Stimulated activated CD8-positive, alpha-beta memory T cell treated with anti-CD3 and anti-CD28 coated beads, Interleukin-12 subunit alpha, Interleukin-12 subunit beta, amount 100 ng/mL, for 4 hours (primary cell): ENCODE measurements around the gene SMC1B.
A peak's percentile ranks its signal among the peaks of the same experiment; 100 is the strongest.
"Not testable (repeated sequence)": the region's sequence is repeated elsewhere in the genome, so short reads cannot be mapped to it uniquely, and the experiment has no call there.

Experiments
- DNase-seq: peaks from one replicate; pipeline ENCODE4 v3.0.0-alpha.2; 2020; ENCODE audit warnings: low read depth

The SMC1B gene, protein sequence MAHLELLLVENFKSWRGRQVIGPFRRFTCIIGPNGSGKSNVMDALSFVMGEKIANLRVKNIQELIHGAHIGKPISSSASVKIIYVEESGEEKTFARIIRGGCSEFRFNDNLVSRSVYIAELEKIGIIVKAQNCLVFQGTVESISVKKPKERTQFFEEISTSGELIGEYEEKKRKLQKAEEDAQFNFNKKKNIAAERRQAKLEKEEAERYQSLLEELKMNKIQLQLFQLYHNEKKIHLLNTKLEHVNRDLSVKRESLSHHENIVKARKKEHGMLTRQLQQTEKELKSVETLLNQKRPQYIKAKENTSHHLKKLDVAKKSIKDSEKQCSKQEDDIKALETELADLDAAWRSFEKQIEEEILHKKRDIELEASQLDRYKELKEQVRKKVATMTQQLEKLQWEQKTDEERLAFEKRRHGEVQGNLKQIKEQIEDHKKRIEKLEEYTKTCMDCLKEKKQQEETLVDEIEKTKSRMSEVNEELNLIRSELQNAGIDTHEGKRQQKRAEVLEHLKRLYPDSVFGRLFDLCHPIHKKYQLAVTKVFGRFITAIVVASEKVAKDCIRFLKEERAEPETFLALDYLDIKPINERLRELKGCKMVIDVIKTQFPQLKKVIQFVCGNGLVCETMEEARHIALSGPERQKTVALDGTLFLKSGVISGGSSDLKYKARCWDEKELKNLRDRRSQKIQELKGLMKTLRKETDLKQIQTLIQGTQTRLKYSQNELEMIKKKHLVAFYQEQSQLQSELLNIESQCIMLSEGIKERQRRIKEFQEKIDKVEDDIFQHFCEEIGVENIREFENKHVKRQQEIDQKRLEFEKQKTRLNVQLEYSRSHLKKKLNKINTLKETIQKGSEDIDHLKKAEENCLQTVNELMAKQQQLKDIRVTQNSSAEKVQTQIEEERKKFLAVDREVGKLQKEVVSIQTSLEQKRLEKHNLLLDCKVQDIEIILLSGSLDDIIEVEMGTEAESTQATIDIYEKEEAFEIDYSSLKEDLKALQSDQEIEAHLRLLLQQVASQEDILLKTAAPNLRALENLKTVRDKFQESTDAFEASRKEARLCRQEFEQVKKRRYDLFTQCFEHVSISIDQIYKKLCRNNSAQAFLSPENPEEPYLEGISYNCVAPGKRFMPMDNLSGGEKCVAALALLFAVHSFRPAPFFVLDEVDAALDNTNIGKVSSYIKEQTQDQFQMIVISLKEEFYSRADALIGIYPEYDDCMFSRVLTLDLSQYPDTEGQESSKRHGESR

DNA sequence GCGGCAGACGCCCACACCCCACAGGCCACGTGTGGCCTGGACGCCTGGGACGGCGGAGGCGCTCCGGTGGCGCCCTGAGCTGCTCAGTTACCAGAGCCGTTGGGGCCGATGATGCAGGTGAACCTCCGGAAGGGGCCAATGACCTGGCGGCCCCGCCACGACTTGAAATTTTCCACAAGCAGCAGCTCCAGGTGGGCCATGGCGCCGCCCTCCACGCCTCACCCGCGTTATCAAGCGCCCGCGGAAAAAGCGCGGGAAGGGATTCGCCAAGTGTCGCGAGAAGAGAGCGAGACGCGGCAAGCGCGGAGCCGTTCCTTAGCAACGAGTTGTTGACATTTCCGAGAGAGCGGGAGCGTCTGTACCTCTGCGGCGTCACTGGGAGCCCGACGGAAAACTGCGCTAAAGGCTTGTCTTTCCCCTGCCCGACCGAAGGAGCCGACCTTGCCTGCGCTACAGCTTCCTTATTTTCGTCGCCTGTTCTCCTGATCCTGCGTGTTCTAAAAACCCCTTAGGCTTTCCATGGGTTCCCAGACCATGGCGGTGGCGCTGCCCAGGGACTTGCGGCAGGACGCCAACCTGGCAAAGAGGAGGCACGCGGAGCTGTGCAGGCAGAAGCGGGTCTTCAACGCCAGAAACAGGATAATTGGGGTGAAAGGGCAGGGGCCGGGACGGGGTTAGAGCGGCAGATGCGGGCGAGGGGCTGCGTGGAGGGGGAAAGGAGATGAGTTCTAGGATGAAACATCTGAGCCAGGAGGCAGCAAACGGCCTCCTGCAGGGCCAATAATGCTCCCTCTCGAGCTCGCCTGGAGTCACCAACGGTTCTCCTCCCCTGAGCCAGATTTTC is at the start of gene SMC1B, which contains the start of gene RIBC2:
Gene SMC1B (minus strand): TSS at position 232 of the 844 bp plus-strand sequence. CDS start 32 bp downstream, at position 200.
Gene RIBC2 (plus strand): TSS at position 326 of the 844 bp plus-strand sequence. CDS start 194 bp downstream, at position 520.
- peak; percentile 54 for DNase-seq

DNA sequence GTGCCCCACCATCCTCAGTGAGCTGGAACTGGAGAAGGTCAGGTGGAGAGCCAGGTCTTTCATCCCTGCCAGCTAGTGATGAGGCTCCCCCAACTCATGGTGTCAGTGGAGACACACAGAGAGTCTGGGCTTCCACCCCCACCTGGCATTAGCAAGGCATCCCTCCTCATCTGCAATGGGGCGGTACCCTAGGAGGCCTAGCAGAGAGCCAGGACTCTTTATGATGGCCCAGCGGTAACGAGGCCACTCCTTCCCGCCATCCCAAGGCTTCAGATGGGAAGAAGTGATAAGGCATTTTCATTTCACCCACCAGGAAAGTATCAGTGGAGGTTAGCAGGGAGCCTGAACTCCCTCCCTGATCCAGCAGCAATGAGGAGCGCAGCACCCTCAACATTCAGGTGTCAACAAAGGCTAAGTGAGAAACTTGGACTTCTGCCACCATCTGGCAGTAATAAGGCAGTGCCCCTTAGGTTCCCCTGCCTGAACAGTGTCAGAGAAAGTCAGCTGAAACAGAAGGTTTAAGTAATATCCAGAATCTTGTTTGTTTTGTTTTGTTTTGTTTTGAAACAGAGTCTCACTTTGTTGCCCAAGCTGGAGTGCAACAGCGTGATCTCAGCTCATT is 48.7 kb upstream of the SMC1B start:
- no peak for DNase-seq

DNA sequence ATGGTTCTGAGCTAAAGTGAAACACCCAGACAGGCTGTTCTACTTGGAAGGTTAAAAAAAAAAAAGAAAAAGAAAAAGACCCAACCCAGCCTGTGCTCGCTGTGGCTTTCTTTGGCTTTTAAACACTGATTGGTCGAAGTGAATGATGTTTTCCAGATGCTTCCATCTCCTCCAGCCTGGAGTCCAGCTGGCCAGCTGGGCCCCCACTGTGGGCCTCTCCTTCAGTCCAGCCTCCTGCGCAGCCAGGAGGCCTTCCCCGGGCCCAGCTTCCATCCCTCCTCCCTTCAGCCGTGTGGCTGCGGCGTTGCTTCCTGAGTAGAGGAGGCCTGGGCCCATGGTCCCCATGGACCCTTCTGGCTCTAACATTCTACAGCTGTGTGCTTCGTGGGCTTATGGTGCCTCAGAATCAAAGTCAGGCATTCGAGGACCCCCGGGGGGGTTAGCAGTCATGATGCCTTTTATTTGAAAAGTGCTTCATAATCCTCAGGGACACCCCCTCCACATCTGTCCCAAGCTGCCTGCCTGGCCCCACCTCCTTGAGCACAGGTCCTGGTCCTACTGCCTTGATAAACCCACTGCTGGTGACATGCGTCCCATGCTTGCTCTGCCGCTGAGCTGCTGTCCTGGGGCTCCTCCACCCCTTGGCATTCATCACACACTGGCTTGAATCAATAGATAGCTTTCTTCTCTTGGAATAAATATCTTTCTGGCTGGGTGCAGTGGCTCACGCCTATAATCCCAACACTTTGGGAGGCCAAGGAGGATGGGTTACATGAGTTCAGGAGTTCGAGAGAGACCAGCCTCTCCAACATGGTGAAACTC is 47.1 kb upstream of the SMC1B start:
- DNase-seq: no peak

DNA sequence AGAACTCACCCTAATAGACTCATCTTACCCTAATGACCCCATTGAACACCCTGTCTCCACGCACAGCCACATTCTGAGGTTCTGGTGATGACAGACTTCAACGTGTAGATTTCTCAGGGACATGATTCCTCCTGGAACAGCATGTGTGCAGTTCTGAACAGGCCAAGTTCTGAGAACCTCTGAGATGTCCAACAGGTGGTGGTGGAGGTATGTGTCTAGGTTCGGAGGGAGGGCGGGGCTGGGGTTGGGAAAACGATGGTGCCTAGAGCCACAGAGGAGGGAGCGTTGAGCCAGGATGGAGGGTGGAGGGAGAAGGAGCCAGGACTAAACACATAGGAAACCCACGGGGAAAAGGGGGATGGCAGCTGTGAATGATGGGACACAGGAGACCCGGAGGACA is 45.8 kb upstream of the SMC1B start:
- DNase-seq: no peak

DNA sequence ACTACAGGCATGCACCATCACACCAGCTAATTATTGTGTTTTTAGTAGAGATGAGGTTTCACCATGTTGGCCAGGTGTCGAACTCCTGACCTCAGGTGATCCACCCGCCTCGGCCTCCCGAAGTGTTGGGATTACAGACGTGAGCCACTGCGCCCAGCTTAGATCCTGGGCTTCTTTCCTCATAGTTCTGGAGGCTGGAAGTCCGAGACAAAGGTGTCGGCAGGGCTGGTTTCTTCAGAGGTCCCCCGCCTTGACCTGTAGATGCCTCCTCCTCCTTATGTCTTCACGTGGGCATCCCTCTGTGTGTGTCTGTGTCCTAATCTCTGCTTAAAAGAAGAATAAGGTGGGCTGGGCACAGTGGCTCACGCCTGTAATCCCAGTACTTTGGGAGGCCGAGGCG is 45.1 kb upstream of the SMC1B start:
- no peak for DNase-seq

DNA sequence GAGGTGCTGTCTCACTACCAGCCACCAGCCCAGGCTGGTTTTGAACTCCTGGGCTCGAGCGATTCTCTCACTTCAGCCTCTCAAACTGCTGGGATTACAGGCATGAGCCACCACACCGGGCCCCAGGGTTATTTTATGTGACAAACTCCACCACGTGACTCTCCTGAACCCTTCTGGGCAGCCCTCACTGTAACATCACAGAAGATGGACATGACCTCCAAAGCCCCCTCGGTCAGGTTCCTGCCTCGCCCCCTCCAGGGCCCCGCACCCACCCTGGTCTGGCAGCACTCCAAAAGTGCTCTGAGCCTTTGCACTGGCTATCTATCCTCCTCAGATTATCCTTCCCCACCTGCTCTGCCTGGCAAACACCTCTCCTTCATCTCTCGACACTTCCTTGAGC is 43.4 kb upstream of the SMC1B start:
- no peak for DNase-seq

DNA sequence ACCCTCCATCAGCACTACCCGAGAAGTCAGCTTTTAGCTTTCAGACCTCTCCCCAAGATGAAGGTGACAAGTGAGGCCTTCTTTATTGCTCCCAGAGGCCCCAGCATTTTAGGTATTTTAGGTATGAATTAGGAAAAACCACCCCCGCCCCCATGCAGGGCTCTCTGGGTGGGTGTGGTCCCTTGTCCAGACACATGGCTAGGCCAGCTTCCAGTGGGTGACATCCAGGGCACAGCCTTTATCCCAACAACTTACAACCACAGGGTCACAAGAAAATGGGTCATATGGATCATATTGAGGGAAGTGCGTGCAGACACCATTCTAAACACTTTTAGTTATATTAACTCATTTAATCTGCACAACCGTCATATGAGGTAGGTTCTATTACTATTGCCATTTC is 42.2 kb upstream of the SMC1B start:
- no peak for DNase-seq

DNA sequence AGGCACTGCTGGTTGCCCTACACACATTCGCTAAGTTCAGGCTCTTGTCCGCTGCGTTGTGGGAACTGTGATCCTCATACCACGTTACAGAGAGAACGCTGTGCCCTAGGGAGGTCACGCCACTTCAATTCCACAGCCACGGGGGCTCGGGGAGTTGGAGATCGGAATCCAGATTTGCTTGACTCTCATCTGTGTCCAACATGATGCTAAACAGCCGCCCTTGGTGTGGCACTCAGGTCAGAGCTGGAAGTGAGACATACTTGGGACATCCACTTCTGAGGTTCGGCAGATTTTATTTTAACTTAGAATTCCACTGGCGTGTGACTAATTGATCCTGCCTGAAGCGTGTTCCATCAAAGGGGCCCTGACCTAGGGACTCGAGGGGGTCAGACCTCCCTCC is 41.8 kb upstream of the SMC1B start:
- no peak for DNase-seq

DNA sequence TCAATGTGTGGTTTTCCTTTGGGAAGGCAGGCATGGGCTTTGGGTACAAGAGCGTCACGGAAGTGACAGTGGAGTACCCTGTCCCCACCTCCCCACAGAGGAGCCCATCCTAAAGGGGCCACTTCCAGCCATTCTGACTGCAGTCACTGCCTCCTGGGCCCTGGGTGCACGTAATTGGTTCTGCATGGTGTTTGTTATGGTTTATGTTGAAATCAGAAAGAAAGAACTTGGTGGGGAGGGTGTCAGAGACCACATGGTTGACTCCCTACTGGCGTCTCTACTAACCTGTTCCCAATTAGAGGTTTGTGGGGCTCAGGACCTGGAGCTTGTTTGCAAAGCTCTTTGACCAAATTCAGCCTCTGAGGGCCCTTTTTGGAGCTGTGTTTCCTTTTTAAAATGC is 40.9 kb upstream of the SMC1B start:
- no peak for DNase-seq

DNA sequence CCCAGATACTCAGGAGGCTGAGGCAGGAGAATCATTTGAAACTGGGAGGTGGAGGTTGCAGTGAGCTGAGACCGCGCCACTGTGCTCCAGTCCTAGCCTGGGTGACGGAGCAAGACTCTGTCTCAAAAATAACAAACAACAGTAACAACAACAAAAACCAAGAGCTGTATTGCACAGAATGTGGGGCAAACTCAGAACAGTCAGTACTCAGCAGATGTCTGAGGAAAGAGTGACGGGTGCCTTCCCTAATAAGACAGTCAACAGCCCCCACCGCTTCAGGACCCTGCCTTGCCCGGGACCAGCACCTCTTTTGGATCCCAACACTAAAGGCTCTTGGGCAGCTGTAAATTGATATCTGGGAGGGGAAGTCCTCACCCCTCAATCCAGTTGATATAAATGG is 40.4 kb upstream of the SMC1B start:
- DNase-seq: no peak

DNA sequence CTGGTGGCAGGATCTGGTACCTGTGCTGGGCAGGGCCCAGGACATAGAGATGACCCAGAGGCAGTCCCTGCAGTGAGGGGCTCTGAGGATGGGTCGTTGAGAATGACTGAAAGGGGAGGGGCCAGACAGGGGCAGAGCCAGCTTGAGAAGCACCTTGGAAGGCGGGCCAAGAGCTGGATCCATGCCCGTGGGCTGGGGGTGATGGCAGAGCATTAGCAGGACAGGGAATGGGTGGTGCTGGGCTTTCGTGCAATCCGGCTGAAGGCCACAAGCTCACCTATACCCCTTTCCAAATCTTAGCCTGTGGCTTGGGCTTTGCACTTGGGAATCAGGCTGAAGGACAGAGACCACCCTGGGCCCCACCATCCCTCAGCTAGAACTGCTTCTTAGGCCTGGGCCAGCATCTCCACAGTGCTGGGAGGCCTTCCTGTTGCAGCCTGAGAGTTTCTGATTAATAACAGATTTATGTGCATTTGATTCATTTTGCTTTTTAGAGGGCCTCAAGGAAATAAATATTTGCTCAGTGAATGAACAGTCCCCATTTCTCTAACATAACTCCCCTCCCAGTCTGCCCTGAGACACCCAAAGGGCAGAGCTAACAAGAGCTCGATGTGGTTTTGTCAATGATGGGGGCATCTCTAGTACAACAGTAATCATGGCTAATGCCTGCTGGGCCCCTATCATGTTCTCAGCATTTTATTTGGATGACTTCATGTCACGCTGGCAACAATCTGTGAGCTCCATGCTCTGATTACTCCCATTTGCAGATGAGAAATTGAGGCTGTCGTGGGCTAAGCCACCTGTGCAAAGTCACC is 39.4 kb upstream of the SMC1B start:
- DNase-seq: no peak

DNA sequence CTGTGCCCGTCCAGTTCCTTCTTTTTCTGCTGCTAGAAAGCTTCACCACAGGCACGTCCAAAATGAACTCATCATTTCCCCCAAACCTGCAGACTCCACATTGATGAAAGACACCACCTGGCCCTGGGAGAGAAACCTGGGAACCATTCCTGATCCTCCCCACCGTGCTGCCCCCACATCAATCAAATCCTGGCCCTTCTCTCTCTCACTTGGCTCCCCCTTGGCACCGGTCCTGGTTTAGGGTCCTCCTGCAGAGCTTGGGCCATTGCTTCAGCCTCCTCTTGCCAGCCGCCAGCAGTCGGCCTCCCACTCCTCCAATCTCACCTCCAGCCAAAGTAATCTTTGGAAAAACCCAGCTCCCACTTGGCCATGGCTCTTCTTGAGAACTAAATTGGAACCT is 38.6 kb upstream of the SMC1B start:
- no peak for DNase-seq

DNA sequence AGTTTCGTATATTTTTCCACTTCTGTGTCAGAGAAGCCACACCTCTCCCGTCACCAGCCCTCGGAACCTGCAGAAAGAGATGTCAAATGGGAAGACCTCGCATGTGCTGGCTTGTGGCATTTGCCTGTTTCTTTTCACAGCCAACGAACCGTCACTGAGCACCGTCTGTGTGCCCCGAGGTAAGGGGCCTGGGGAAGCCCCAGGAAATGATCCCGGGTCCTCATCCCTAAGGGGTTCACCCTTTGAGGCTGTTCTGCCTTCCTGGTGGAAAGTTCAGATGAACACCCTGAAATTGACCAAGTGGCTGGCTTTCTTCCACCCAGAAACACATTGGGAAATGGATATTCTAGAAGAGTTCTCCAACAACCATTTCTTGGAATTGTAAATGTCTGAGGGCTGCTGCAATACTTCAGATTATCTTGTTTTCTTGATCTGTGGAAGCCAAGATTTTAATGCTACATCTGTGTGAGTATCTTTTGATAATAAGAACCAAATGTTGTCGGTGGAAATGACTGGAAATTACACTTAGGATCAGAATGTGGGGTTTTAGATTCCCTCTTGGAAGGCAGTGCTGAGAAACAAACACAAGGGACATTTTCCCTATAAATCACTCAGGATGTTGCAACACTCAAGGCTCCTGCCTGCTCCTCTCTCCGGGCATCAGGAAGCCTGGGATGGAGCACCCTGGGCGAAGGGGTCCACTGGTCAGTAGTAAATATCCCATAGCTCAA is 37.7 kb upstream of the SMC1B start:
- no peak for DNase-seq

DNA sequence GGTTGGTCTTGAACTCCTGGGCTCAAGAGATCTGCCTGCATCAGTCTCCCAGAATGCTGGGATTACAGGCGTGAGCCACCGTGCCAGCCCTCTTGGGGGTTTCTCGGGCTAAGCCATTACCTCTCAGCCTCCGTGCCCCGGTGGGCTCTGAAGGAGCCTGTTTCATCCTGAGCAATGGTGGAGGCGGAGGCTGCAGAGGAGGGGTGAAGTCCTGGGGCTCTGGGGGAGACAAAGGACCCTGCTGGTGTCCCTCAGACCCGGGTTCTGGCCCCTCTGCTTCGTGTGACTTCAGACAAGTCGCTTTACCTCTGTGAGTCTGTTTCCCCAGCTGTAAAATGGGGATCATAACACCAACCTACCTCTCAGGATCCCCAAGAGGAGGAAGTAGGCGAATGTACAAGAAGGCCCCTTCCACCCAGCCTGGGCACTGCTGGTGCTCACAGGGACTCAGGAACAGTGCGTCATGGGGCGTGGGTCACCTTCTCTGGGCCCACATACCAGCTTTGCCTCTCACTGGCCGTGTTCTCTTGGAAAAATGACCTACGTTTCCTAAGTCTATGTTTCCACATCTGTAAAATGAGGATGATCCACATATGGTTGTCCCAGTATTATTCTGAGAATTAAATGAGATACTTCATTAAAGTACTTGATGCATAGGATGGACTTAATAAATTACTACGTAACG is 36.8 kb upstream of the SMC1B start:
- no peak for DNase-seq

DNA sequence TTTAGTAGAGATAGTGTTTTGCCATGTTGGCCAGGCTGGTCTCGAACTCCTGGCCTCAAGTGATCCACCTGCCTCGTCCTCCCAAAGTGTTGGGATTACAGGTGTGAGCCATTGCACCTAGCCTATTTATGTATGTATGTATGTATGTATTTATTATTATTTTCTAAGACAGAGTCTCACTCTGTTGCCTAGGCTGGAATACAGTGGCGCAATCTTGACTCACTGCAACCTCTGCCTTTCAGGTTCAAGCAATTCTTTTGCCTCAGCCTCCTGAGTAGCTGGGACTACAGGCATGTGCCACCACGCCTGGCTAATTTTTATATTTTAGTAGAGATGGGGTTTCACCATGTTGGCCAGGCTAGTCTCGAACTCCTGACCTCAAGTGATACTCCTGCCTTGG is 36.0 kb upstream of the SMC1B start:
- not testable (repeated sequence) for DNase-seq

DNA sequence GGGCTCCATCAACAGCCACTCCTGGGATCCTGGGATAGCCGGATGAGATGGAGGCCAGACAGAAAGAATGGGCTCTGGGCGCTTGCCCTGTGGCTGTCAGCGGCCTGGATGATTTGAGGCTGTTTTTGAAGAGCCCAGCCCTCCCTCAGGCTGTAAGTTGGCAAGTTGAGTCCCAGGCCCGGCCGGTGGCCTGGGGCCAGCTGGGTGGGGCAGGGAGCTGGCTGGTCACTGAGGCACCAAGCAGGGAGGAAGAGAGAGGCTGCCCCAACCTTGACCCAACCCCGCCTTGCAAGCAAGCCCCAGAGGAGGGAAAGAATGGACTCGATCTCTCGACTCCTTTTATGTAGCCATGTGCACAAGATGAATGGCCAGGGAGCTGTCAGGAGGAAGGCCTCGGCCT is 35.0 kb upstream of the SMC1B start:
- no peak for DNase-seq

DNA sequence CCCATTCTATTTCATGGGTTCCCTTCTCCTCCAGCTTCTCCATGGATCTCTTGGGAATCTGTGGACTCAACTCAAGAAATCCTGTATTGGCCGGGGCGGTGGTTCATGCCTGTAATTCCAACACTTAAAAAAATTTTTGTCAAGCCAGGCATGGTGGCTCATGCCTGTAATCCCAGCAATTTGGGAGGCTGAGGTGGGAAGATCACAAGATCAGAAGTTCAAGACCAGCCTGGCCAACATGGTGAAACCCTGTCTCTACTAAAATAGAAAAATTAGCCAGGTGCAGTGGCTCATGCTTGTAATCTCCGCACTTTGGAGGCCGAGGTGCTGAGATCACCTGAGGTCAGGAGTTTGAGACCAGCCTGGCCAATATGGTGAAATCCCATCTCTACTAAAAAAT is 34.2 kb upstream of the SMC1B start:
- not testable (repeated sequence) for DNase-seq

DNA sequence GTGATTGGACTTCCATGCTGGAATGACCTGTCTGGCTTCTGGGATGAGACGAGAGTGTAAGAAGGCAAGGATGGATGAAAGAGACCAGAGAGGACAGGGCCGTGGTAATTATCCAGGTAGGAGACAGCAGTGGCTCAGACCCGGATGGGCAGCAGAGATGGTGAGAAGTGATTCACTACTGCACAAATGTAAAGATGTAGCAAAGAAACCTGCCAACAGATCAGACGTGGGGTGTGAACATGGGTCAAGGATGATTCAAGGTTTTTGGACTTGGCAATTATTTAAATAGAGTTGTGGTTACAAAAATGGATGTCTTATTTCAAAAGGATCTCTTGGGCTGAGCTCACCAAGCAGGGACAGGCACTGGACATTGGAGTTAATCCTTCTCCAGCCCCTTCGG is 32.8 kb upstream of the SMC1B start:
- DNase-seq: no peak
